ENCODE measurements around the gene MKNK1.

- TF ChIP-seq GATA2 (IDR thresholded peaks at IDR 0.05; ENCODE audit: low read depth, low read length) (no peak), GATA3 (IDR thresholded peaks at IDR 0.05; ENCODE audit: low read depth, low read length) (no peak)
Measured at GRCh38 chr1:46569884-46570725, 34.0 kb downstream of the MKNK1 start.
